Smooth muscle cell (in vitro differentiated cells): ENCODE results near the gene JMJD7. TPM values are rescaled to one million over a fixed set of nuclear protein-coding genes. Genes with fewer than 3 reads are reported as not detected.

Source experiments
- DNase-seq: peaks from one replicate; lab custom pipeline; 2025; ENCODE audit not compliant: unreplicated experiment; lab: John Stamatoyannopoulos, UW
- H2AFZ ChIP-seq: fragments of 200-600 bp; sonication (generic); 2 replicates; pipeline ENCODE4 v1.6.0; 2016; ENCODE audit warnings: antibody characterized with exemption, low read depth, mild to moderate bottlenecking
- H3F3A ChIP-seq: fragments of 200-600 bp; sonication (generic); 2 replicates; pipeline ENCODE4 v1.6.0; 2017; ENCODE audit warnings: antibody characterized with exemption, low read depth
- H3K27ac ChIP-seq: fragments of 200-600 bp; sonication (generic); 2 replicates; pipeline ENCODE4 v1.5.1; 2016; ENCODE audit warnings: low read depth, mild to moderate bottlenecking
- H3K27me3 ChIP-seq: fragments of 200-600 bp; sonication (generic); 2 replicates; pipeline ENCODE4 v1.6.1; 2016; ENCODE audit warnings: low read depth, mild to moderate bottlenecking
- H3K36me3 ChIP-seq: fragments of 200-600 bp; sonication (generic); 2 replicates; pipeline ENCODE4 v1.5.1; 2016; ENCODE audit warnings: low read depth
- H3K4me1 ChIP-seq: fragments of 200-600 bp; sonication (generic); 2 replicates; pipeline ENCODE4 v1.5.1; 2016; ENCODE audit warnings: low read depth
- H3K4me2 ChIP-seq: fragments of 200-600 bp; sonication (generic); 2 replicates; pipeline ENCODE4 v1.6.0; 2016; ENCODE audit warnings: mild to moderate bottlenecking
- H3K4me3 ChIP-seq: fragments of 200-600 bp; sonication (generic); 2 replicates; pipeline ENCODE4 v1.5.1; 2016; ENCODE audit warnings: mild to moderate bottlenecking
- H3K79me2 ChIP-seq: fragments of 200-600 bp; sonication (generic); 2 replicates; pipeline ENCODE4 v1.6.0; 2016; ENCODE audit warnings: low read depth, mild to moderate bottlenecking
- H3K9ac ChIP-seq: fragments of 200-600 bp; sonication (generic); 2 replicates; pipeline ENCODE4 v1.6.0; 2016; ENCODE audit warnings: low read depth
- H3K9me3 ChIP-seq: fragments of 200-600 bp; sonication (generic); replicated peaks from 2 replicates; pipeline ENCODE4 v1.5.1; 2016; ENCODE audit warnings: low read depth
- H4K20me1 ChIP-seq: fragments of 200-600 bp; sonication (generic); 2 replicates; pipeline ENCODE4 v1.6.0; 2016; ENCODE audit warnings: low read depth
- WGBS: methylation state at CpG from one replicate; pipeline ENCODE4 v1.1.7; 2016; ENCODE audit warnings: low lambda C conversion rate; 5-methylcytosine and 5-hydroxymethylcytosine counted together
- polyA plus RNA-seq: library from polyadenylated mRNA; unstranded; fragments of >200 nt; fragmentation: Nextera tagmentation; extraction: Ambion mirVana; gene quantifications from 2 replicates; pipeline ENCODE4 v1.2.1, GENCODE V29; 2016
- total RNA-seq: library from RNA; depleted of rRNA; stranded (reverse); fragments of >200 nt; gene quantifications from 2 replicates; pipeline ENCODE4 v1.2.3, GENCODE V29; 2014
- TF ChIP-seq, protein P1 (sequence below): fragments of 200-600 bp; sonication (generic); IDR thresholded peaks from 2 replicates; pipeline ENCODE4 v1.5.1; 2017; ENCODE audit warnings: borderline replicate concordance, mild to moderate bottlenecking, antibody characterized with exemption; ENCODE audit not compliant: insufficient read depth, poor library complexity, severe bottlenecking

The JMJD7 gene
- total and polyA plus RNA-seq, 2 experiments from 2014 or later, result 3.3 to 5.0 TPM

DNA sequence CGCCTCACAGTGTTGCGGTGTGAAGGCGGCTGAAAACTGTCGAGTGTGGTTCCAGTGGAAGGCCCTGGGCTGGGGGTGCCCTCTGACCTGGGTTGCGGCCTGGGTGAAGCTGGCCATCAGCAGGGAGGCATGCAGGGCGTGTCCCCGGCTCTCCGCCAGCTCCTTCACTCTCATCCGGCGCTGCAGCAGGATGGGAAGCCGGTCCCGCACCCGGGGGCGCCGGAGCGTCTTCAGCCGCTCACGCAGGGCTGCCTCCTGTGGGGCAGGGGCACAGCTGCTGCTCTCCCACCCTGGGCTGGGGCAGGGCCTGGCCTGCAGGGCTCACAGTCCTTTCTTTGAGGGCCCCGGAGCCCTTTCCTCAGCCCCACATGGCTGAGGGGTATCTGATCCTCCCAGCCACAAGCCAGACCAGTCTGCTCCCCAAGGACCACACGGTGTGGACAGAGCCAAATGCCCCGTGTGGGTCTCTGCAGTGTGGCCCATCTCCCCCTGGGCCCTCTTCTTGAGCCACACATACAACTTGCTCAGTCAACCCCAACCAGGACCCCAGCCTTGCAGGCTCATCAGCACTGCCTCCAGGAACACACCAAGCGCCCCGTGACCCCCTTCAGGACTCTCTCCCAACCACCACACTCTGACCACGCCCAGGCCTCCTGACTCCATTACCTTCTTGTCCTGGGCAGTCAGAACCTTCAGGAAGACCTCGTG is 39.1 kb downstream of the JMJD7 start:
- H4K20me1 ChIP-seq, result no peaks in the 10 kb centered on the region
- no peaks in the 10 kb centered on the region for H3K79me2 ChIP-seq
- H3K27me3 ChIP-seq, result no peaks in the 10 kb centered on the region
- no peak overlapping the region for H3K9ac ChIP-seq
- no peak overlapping the region for H2AFZ ChIP-seq
- H3K4me1 ChIP-seq, result peaks cover 8% of the 10 kb centered on the region
- no peaks in the 10 kb centered on the region for H3K9me3 ChIP-seq
- no peak for DNase-seq
- 89% methylated on average over 25 of the region's 25 CpGs for WGBS
- no peak overlapping the region for H3K4me3 ChIP-seq
- H3K36me3 ChIP-seq, result no peaks in the 10 kb centered on the region
- no peak overlapping the region for H3K4me2 ChIP-seq
- TF ChIP-seq, protein P1, sequence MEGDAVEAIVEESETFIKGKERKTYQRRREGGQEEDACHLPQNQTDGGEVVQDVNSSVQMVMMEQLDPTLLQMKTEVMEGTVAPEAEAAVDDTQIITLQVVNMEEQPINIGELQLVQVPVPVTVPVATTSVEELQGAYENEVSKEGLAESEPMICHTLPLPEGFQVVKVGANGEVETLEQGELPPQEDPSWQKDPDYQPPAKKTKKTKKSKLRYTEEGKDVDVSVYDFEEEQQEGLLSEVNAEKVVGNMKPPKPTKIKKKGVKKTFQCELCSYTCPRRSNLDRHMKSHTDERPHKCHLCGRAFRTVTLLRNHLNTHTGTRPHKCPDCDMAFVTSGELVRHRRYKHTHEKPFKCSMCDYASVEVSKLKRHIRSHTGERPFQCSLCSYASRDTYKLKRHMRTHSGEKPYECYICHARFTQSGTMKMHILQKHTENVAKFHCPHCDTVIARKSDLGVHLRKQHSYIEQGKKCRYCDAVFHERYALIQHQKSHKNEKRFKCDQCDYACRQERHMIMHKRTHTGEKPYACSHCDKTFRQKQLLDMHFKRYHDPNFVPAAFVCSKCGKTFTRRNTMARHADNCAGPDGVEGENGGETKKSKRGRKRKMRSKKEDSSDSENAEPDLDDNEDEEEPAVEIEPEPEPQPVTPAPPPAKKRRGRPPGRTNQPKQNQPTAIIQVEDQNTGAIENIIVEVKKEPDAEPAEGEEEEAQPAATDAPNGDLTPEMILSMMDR, result no peak
- H3K27ac ChIP-seq, result no peak overlapping the region
- H3F3A ChIP-seq, result no peaks in the 10 kb centered on the region

DNA sequence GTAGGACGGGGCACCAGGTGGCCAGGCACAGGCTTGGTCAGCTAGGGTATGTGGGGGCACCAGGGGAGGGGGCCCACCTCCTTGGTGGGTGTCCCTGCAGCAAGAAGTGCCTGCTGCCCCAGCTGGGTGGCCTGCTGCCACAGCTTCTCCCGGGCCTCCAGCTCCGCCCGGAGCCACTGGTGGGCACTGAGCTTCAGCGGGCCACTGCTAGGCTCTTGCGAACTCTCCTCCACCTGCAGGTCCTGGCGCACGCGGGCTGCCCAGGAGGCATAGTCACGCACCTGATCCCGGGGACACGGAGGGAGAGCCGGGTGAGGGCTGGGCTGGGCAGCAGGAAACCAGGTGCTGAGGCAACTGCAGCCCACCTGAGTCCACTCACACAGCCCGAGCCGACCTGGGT is 40.4 kb downstream of the JMJD7 start:
- H3K4me2 ChIP-seq, result no peak overlapping the region
- H3K36me3 ChIP-seq, result no peaks in the 10 kb centered on the region
- H3K27ac ChIP-seq, result no peak overlapping the region
- no peaks in the 10 kb centered on the region for H3K79me2 ChIP-seq
- H3K9ac ChIP-seq, result no peak overlapping the region
- peaks cover 8% of the 10 kb centered on the region for H3K4me1 ChIP-seq
- 98% methylated on average over 15 of the region's 15 CpGs for WGBS
- no peak overlapping the region for H3K4me3 ChIP-seq
- no peak for DNase-seq
- H3F3A ChIP-seq, result no peaks in the 10 kb centered on the region
- no peaks in the 10 kb centered on the region for H4K20me1 ChIP-seq
- TF ChIP-seq, protein P1, result no peak
- H2AFZ ChIP-seq, result no peak overlapping the region
- H3K9me3 ChIP-seq, result no peaks in the 10 kb centered on the region
- H3K27me3 ChIP-seq, result no peaks in the 10 kb centered on the region

DNA sequence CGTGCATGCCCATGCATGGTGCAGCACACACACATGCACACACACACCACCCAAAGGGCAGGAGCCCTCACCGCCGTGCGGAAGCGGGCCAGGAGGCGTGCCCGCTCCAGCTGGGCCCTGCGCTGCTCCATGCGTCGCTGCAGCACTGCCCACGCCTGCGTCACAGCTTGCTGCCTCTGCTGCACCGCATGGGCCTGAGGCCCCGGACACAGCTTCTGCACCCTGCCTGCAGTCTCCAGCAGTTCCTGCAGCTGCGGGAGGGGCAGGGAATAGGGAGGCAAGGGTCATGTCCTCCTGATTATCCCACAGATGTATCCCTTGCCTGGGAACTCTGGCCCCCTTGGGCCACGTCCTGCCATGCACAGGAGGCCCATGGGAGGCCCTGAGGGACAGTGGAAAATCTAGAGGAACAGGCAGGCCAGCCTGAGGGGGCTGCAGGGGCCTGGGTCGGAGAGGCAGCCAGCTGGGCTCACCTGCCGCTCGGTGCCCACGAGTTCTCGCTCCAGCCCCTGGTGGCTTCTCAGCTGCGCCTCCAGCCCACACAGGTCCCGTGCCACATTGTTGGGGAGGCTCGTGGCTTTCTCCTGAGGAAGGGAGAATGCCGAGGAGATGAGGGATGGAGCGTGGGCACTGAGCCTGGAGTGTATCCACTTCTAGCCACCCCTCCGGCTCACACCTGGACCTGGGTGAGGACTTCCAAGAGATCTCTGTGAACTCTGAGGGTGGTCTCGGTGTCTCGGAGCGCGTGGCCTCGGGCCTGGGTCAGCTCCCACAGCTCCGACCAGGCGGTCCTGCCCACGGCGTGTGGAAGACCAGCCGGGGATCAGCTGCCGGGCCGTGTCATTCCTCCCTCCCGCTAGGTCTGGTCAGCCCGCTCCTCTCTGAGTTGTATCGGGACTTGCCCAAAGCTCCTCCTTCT is 42.1 kb downstream of the JMJD7 start:
- peak overlapping the region; percentile 62 for H3K27ac ChIP-seq
- H3K9me3 ChIP-seq, result no peaks in the 10 kb centered on the region
- no peak overlapping the region for H2AFZ ChIP-seq
- H3K79me2 ChIP-seq, result no peaks in the 10 kb centered on the region
- H3K4me2 ChIP-seq, result no peak overlapping the region
- H3K27me3 ChIP-seq, result no peaks in the 10 kb centered on the region
- no peaks in the 10 kb centered on the region for H4K20me1 ChIP-seq
- H3K9ac ChIP-seq, result no peak overlapping the region
- no peaks in the 10 kb centered on the region for H3K36me3 ChIP-seq
- H3K4me1 ChIP-seq, result peaks cover 8% of the 10 kb centered on the region
- no peaks in the 10 kb centered on the region for H3F3A ChIP-seq
- 90% methylated on average over 42 of the region's 42 CpGs for WGBS
- no peak for DNase-seq
- H3K4me3 ChIP-seq, result no peak overlapping the region
- TF ChIP-seq, protein P1, result no peak
